ENCODE measurements around the gene OR2L5. TPM values are rescaled to one million over a fixed set of nuclear protein-coding genes. Genes with fewer than 3 reads are reported as not detected.

Gene OR2L5
- total and polyA plus RNA-seq, 2 donors (not counting 3 experiments of a cell fraction or from before 2014, with no cell fraction given), result not detected

DNA sequence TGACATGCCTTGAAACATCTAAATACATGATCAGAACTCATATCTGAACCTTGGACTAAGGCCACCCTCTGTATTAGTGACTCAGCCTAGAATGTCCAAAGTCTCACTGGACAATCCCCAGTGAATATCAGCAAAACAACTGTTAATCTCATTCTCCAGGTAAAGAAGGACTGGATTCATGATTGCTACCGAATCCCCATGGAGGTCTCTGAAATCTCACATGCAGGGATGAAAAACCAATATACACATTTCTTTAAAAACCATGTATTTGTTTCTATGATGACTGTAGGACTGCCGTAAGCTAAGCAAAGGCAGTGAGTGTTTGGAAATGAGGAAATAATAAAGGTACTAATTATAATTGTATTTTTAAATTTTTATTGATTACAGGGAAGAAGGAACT is 33.1 kb downstream of the OR2L5 start, which contains the start of gene OR2L3:
TSS of gene OR2L3 (plus strand) at position 301 of the 400 bp plus-strand sequence. CDS start 13,846 bp downstream, outside the sequence.
- dilution Hi-C loops (cut with MboI; ENCODE audit: extremely low pct_ligation_motif_present, low sequenced_read_pairs) (no loop called here), intact Hi-C loops (cut with micrococcal nuclease) (no loop called here)
- no peak within 1 kb of the TSS for H3K4me3 ChIP-seq (replicated peaks in 1 of 3; ENCODE audit: insufficient read depth in 1 of 3, low read depth in 1 of 3, low read length in 3 of 3)
- H3K36me3 ChIP-seq (ENCODE audit: control insufficient read depth in 2 of 2, extremely low read depth in 1 of 2, insufficient read depth in 2 of 2, low read length in 2 of 2), result no peaks in the 10 kb centered on the region
- H2AFZ ChIP-seq (ENCODE audit: low read depth, low read length), result no peak within 1 kb of the TSS
- H3K9ac ChIP-seq (replicated peaks; ENCODE audit: extremely low read depth, insufficient read depth, low read length), result no peak within 1 kb of the TSS
- TF ChIP-seq CTCF (IDR thresholded peaks at IDR 0.05; ENCODE audit: extremely low read depth in 1 of 2, insufficient read depth in 1 of 2, low read depth in 1 of 2, low read length in 2 of 2), result no peak
- TF ChIP-seq MAX (IDR thresholded peaks at IDR 0.05; ENCODE audit: insufficient read depth, insufficient read length), result no peak
- no peak for TF ChIP-seq EZH2 (IDR thresholded peaks at IDR 0.05; ENCODE audit: borderline replicate concordance, low read depth, low read length, severe bottlenecking)
- TF ChIP-seq JUN (IDR thresholded peaks at IDR 0.05; ENCODE audit: borderline replicate concordance, insufficient read depth, insufficient read length, low read depth), result no peak
- TF ChIP-seq MYC (IDR thresholded peaks at IDR 0.05; ENCODE audit: low read depth, low read length), result no peak
- TF ChIP-seq POLR2A (IDR thresholded peaks at IDR 0.05; ENCODE audit: low read depth, low read length), result no peak
- TF ChIP-seq POLR2AphosphoS5 (IDR thresholded peaks at IDR 0.05; ENCODE audit: insufficient read depth, low read depth, low read length), result no peak
- no peak for TF ChIP-seq GATA2 (IDR thresholded peaks at IDR 0.05; ENCODE audit: insufficient read depth, insufficient read length, low read depth, low read length)
- TF ChIP-seq FOS (IDR thresholded peaks at IDR 0.05; ENCODE audit: borderline replicate concordance, insufficient read depth, low read length), result no peak
- CTCF ChIA-PET, result no interaction called here
- POLR2A ChIA-PET, result no interaction called here
- no peaks in the 10 kb centered on the region for H3K4me1 ChIP-seq (ENCODE audit: control insufficient read depth, extremely low read depth, insufficient read depth, low read length)
- DNase-seq (ENCODE audit: low read depth, low spot score) (no peak), FAIRE-seq (no peak)
- no peaks in the 10 kb centered on the region for H4K20me1 ChIP-seq (replicated peaks; ENCODE audit: control insufficient read depth, extremely low read depth, insufficient read depth, low read length)
- no peak within 1 kb of the TSS for H3K4me2 ChIP-seq (ENCODE audit: insufficient read depth, low read length)
- peaks cover 5% of the 10 kb centered on the region for H3K9me3 ChIP-seq (replicated peaks; ENCODE audit: control insufficient read depth, insufficient read depth, low read length)
- no peaks in the 10 kb centered on the region for H3K9me1 ChIP-seq (replicated peaks; ENCODE audit: control insufficient read depth, extremely low read depth, insufficient read depth, low read length)
- H3K27me3 ChIP-seq (ENCODE audit: control insufficient read depth in 2 of 2, insufficient read depth in 2 of 2, low read length in 2 of 2), result no peaks in the 10 kb centered on the region
- no peaks in the 10 kb centered on the region for H3K79me2 ChIP-seq (ENCODE audit: control insufficient read depth, insufficient read depth, low read length)
- BruUV-seq (replicated peaks), result no TSS peak
- no peak within 1 kb of the TSS for H3K27ac ChIP-seq (ENCODE audit: insufficient read depth, low read depth, low read length)
